ENCODE measurements around the gene PTPN7.
"Not testable (repeated sequence)": the region's sequence is repeated elsewhere in the genome, so short reads cannot be mapped to it uniquely, and the experiment has no call there.

The PTPN7 gene

DNA sequence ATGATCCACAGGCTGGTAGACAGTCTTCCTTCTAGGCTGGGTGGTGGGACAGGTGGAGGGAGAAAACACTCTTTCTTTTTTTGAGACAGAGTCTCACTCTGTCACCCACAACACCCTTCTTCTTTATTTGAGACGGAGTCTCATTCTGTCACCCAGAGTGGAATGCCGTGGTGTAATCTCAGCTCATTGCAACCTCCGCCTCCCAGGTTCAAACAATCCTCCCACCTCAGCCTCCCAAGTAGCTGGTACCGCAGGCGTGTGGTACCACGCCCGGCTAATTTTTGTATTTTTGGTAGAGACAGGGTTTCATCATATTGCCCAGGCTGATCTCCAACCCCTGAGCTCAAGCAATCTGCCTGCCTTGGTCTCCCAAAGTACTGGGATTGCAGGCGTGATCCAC lies 34.8 kb downstream of the PTPN7 start:
- Histone ChIP-seq H3K9ac (ENCODE audit: low read depth, low read length) (no peak overlapping the region), H3K27ac (ENCODE audit: low read depth, low read length) (no peak overlapping the region), H3K36me3 (ENCODE audit: control insufficient read depth, insufficient read depth, low read length) (no peaks in the 10 kb centered on the region), H3K9me3 (ENCODE audit: control insufficient read depth, insufficient read depth, low read length) (no peaks in the 10 kb centered on the region), H3K4me3 (ENCODE audit: low read depth, low read length) (no peak overlapping the region), H3K27me3 (ENCODE audit: control insufficient read depth, insufficient read depth, low read length) (no peaks in the 10 kb centered on the region; the same call in 1 of the 2 replicates), H3K4me1 (ENCODE audit: control insufficient read depth, insufficient read depth, low read length) (peaks cover 2% of the 10 kb centered on the region; the same call in 1 of the 2 replicates)

DNA sequence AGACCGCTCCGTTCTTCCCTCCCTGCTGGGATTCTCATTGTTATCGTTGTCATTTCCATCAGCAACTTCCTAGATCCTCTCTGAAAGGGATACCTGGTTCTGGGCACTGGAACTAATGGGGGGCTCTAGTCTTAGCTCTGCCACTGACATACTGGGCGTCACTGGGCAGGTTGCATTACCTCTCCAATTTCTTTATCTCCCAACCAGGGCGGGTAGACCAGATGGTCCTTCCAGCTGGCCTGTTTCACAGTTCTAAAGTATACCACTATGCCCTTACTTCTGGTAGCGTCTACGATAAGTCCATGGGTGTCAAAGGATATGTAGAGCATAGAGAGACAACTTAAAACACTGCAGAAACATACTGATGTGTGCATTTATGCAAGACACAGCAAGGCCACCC lies 36.3 kb downstream of the PTPN7 start:
- Histone ChIP-seq H3K9me3 (ENCODE audit: control insufficient read depth, insufficient read depth, low read length) (no peaks in the 10 kb centered on the region), H3K27me3 (ENCODE audit: control insufficient read depth, insufficient read depth, low read length) (no peaks in the 10 kb centered on the region; the same call in 1 of the 2 replicates), H3K4me3 (ENCODE audit: low read depth, low read length) (no peak overlapping the region), H3K27ac (ENCODE audit: low read depth, low read length) (no peak overlapping the region), H3K9ac (ENCODE audit: low read depth, low read length) (no peak overlapping the region), H3K36me3 (ENCODE audit: control insufficient read depth, insufficient read depth, low read length) (no peaks in the 10 kb centered on the region), H3K4me1 (ENCODE audit: control insufficient read depth, insufficient read depth, low read length) (peaks cover 2% of the 10 kb centered on the region; the same call in 1 of the 2 replicates)

GRCh38 chr1:202123336-202123813 lies 37.0 kb downstream of the PTPN7 start:
- peaks cover 2% of the 10 kb centered on the region; the same call in 1 of the 2 replicates for H3K4me1 ChIP-seq (ENCODE audit: control insufficient read depth, insufficient read depth, low read length)
- H3K27ac ChIP-seq (ENCODE audit: low read depth, low read length): no peak overlapping the region
- H3K9ac ChIP-seq (ENCODE audit: low read depth, low read length): no peak overlapping the region
- H3K9me3 ChIP-seq (ENCODE audit: control insufficient read depth, insufficient read depth, low read length): no peaks in the 10 kb centered on the region
- no peaks in the 10 kb centered on the region; the same call in 1 of the 2 replicates for H3K27me3 ChIP-seq (ENCODE audit: control insufficient read depth, insufficient read depth, low read length)
- H3K4me3 ChIP-seq (ENCODE audit: low read depth, low read length): no peak overlapping the region
- H3K36me3 ChIP-seq (ENCODE audit: control insufficient read depth, insufficient read depth, low read length): no peaks in the 10 kb centered on the region

GRCh38 chr1:202122639-202123335 lies 37.6 kb downstream of the PTPN7 start, which contains the start of gene GPR37L1:
GPR37L1 (plus strand) TSS chr1:202122917; CDS start chr1:202122964, 47 bp downstream.
- Histone ChIP-seq H3K9me3 (ENCODE audit: control insufficient read depth, insufficient read depth, low read length) (no peaks in the 10 kb centered on the region), H3K36me3 (ENCODE audit: control insufficient read depth, insufficient read depth, low read length) (no peaks in the 10 kb centered on the region), H3K27ac (ENCODE audit: low read depth, low read length) (no peak within 1 kb of the TSS), H3K27me3 (ENCODE audit: control insufficient read depth, insufficient read depth, low read length) (no peaks in the 10 kb centered on the region; the same call in 1 of the 2 replicates), H3K4me1 (ENCODE audit: control insufficient read depth, insufficient read depth, low read length) (peaks cover 2% of the 10 kb centered on the region; the same call in 1 of the 2 replicates), H3K9ac (ENCODE audit: low read depth, low read length) (no peak within 1 kb of the TSS), H3K4me3 (ENCODE audit: low read depth, low read length) (no peak within 1 kb of the TSS)

- H3K27me3 ChIP-seq (ENCODE audit: control insufficient read depth, insufficient read depth, low read length): no peaks in the 10 kb centered on the region; the same call in 1 of the 2 replicates
- peaks cover 2% of the 10 kb centered on the region; the same call in 1 of the 2 replicates for H3K4me1 ChIP-seq (ENCODE audit: control insufficient read depth, insufficient read depth, low read length)
- no peaks in the 10 kb centered on the region for H3K9me3 ChIP-seq (ENCODE audit: control insufficient read depth, insufficient read depth, low read length)
- no peak overlapping the region for H3K27ac ChIP-seq (ENCODE audit: low read depth, low read length)
- no peak overlapping the region for H3K9ac ChIP-seq (ENCODE audit: low read depth, low read length)
- no peak overlapping the region for H3K4me3 ChIP-seq (ENCODE audit: low read depth, low read length)
- H3K36me3 ChIP-seq (ENCODE audit: control insufficient read depth, insufficient read depth, low read length): no peaks in the 10 kb centered on the region
Measured at GRCh38 chr1:202121006-202121405, 39.4 kb downstream of the PTPN7 start.

GRCh38 chr1:202117898-202118371 lies 42.5 kb downstream of the PTPN7 start:
- Histone ChIP-seq H3K4me1 (ENCODE audit: control insufficient read depth, insufficient read depth, low read length) (peaks cover 14% of the 10 kb centered on the region), H3K27ac (ENCODE audit: low read depth, low read length) (no peak overlapping the region), H3K36me3 (ENCODE audit: control insufficient read depth, insufficient read depth, low read length) (no peaks in the 10 kb centered on the region), H3K9me3 (ENCODE audit: control insufficient read depth, insufficient read depth, low read length) (no peaks in the 10 kb centered on the region), H3K9ac (ENCODE audit: low read depth, low read length) (no peak overlapping the region), H3K4me3 (ENCODE audit: low read depth, low read length) (no peak overlapping the region), H3K27me3 (ENCODE audit: control insufficient read depth, insufficient read depth, low read length) (no peaks in the 10 kb centered on the region; the same call in 1 of the 2 replicates)

DNA sequence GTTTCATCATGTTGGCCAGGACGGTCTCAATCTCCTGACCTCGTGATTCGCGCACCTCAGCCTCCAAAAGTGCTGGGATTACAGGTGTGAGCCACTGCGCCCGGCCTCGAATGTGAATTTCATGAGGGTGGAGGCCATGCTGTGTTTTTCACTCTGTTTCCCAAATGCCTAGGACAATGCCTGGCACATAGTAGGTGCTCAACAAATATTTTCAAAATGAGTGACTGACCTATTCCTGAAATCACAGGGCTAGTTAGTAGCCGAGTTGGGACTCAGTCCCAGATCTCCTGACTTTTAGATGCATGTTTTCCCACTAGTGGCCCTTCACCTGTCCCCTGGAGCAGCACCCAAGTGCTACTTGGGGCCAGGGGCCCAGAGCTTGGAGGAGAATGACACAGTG lies 44.1 kb downstream of the PTPN7 start:
- Histone ChIP-seq H3K9ac (ENCODE audit: low read depth, low read length) (no peak overlapping the region), H3K4me3 (ENCODE audit: low read depth, low read length) (no peak overlapping the region), H3K36me3 (ENCODE audit: control insufficient read depth, insufficient read depth, low read length) (no peaks in the 10 kb centered on the region), H3K4me1 (ENCODE audit: control insufficient read depth, insufficient read depth, low read length) (peaks cover 12% of the 10 kb centered on the region; the same call in 1 of the 2 replicates), H3K27ac (ENCODE audit: low read depth, low read length) (no peak overlapping the region), H3K27me3 (ENCODE audit: control insufficient read depth, insufficient read depth, low read length) (no peaks in the 10 kb centered on the region), H3K9me3 (ENCODE audit: control insufficient read depth, insufficient read depth, low read length) (no peaks in the 10 kb centered on the region)

DNA sequence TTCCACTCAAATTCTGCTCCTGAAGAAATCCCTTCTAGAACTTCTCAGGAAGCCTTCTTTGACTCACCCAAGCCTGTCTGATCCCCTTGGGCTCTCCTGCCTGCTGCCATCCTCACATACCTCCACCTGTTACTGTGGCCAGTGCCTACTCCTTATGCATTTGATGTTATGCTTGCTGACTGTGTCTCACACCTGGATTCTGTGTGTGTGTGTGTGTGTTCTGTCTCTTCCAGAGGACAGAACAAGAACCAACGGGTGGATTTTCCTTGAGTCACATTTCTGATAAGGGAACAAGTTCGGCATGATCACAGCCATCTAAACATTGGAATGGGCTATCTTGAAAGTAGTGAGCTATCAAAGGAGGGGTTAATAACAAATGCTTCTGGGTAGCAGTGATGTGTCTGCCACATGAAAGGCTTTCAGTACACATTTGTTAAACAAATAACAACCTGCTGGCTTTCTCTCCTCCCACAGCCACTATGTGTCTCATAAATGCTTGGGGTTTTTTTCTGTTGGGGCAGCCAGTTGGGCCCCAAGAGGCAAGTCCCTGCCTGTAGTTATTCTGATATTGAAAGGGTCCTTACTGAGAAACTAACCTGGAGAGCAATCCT lies 46.6 kb downstream of the PTPN7 start:
- Histone ChIP-seq H3K9me3 (ENCODE audit: control insufficient read depth, insufficient read depth, low read length) (no peaks in the 10 kb centered on the region), H3K36me3 (ENCODE audit: control insufficient read depth, insufficient read depth, low read length) (no peaks in the 10 kb centered on the region), H3K27me3 (ENCODE audit: control insufficient read depth, insufficient read depth, low read length) (no peaks in the 10 kb centered on the region), H3K9ac (ENCODE audit: low read depth, low read length) (no peak overlapping the region), H3K4me3 (ENCODE audit: low read depth, low read length) (no peak overlapping the region), H3K4me1 (ENCODE audit: control insufficient read depth, insufficient read depth, low read length) (peaks cover 12% of the 10 kb centered on the region; the same call in 1 of the 2 replicates), H3K27ac (ENCODE audit: low read depth, low read length) (no peak overlapping the region)

GRCh38 chr1:202112859-202113689 lies 47.3 kb downstream of the PTPN7 start:
- H3K27ac ChIP-seq (ENCODE audit: low read depth, low read length): no peak overlapping the region
- no peaks in the 10 kb centered on the region for H3K9me3 ChIP-seq (ENCODE audit: control insufficient read depth, insufficient read depth, low read length)
- no peak overlapping the region for H3K9ac ChIP-seq (ENCODE audit: low read depth, low read length)
- peaks cover 12% of the 10 kb centered on the region; the same call in 1 of the 2 replicates for H3K4me1 ChIP-seq (ENCODE audit: control insufficient read depth, insufficient read depth, low read length)
- H3K36me3 ChIP-seq (ENCODE audit: control insufficient read depth, insufficient read depth, low read length): no peaks in the 10 kb centered on the region
- no peak overlapping the region for H3K4me3 ChIP-seq (ENCODE audit: low read depth, low read length)
- no peaks in the 10 kb centered on the region for H3K27me3 ChIP-seq (ENCODE audit: control insufficient read depth, insufficient read depth, low read length)

GRCh38 chr1:202111589-202111988 lies 48.8 kb downstream of the PTPN7 start:
- H3K4me3 ChIP-seq (ENCODE audit: low read depth, low read length); H3K36me3 ChIP-seq (ENCODE audit: control insufficient read depth, insufficient read depth, low read length); H3K27me3 ChIP-seq (ENCODE audit: control insufficient read depth, insufficient read depth, low read length); H3K9me3 ChIP-seq (ENCODE audit: control insufficient read depth, insufficient read depth, low read length); H3K9ac ChIP-seq (ENCODE audit: low read depth, low read length); H3K27ac ChIP-seq (ENCODE audit: low read depth, low read length): not testable (repeated sequence)
- peaks cover 25% of the 10 kb centered on the region for H3K4me1 ChIP-seq (ENCODE audit: control insufficient read depth, insufficient read depth, low read length)
